ENCODE measurements around the gene CEP164.

GRCh38 chr11:117392979-117393378 is 65.3 kb downstream of the CEP164 start:
- no peak for TF ChIP-seq USF2 (IDR thresholded peaks at IDR 0.05; ENCODE audit: low read length)
- no peak for TF ChIP-seq E2F6 (IDR thresholded peaks at IDR 0.05)
- no peak for TF ChIP-seq EP300 (IDR thresholded peaks at IDR 0.05; ENCODE audit: borderline replicate concordance in 1 of 2, low read depth in 2 of 2, low read length in 2 of 2)
- TF ChIP-seq MAX (IDR thresholded peaks at IDR 0.05), result no peak
- TF ChIP-seq PHF8 (conservative IDR thresholded peaks at IDR 0.05; ENCODE audit: low read depth, low read length), result no peak
- TF ChIP-seq RNF2 (IDR thresholded peaks at IDR 0.05; ENCODE audit: borderline replicate concordance, low read depth, low read length, missing control alignments, poor library complexity, severe bottlenecking), result no peak
- no peak for TF ChIP-seq CTCF (IDR thresholded peaks at IDR 0.05; ENCODE audit: control extremely low read depth in 1 of 3, insufficient read depth in 1 of 3, low read depth in 1 of 3, low read length in 3 of 3)
- no peak for TF ChIP-seq KDM4A (IDR thresholded peaks at IDR 0.05; ENCODE audit: low read depth, low read length, severe bottlenecking)
- TF ChIP-seq CHD2 (IDR thresholded peaks at IDR 0.05; ENCODE audit: low read length), result no peak
- no peak for TF ChIP-seq POLR2A (IDR thresholded peaks at IDR 0.05; ENCODE audit: control extremely low read depth in 1 of 2, low read depth in 2 of 2, low read length in 2 of 2)
- no peak for TF ChIP-seq EZH2 (IDR thresholded peaks at IDR 0.05; ENCODE audit: low read depth, low read length, severe bottlenecking)
